K562 (cell line): ENCODE data around the gene SLC26A5. TPM values are rescaled to one million over a fixed set of nuclear protein-coding genes. Genes with fewer than 3 reads are reported as not detected.
A peak's percentile ranks its signal among the peaks of the same experiment; 100 is the strongest.

ENCODE experiments used
- BHLHE40 ChIP-seq: IDR thresholded peaks from 2 replicates; pipeline ENCODE4 v1.6.1; 2011; ENCODE audit warnings: low read length, improper control_type of control experiment
- CTCF ChIP-seq, 3 experiments: IDR thresholded peaks in 2 of 3; conservative IDR thresholded peaks in 1 of 3; 2 replicates each; pipeline ENCODE4 v1.5.1; 2011 to 2012; ENCODE audit warnings: low read length in 3 of 3, mild to moderate bottlenecking in 3 of 3, control low read depth in 2 of 3, improper control_type of control experiment in 1 of 3, inconsistent platforms in 1 of 3, low read depth in 1 of 3, mixed read lengths in 1 of 3, moderate library complexity in 1 of 3; ENCODE audit not compliant: insufficient read depth in 2 of 3
- CTCFL ChIP-seq: IDR thresholded peaks from 2 replicates; pipeline ENCODE4 v1.6.1; 2011; ENCODE audit warnings: borderline replicate concordance, low read depth, mild to moderate bottlenecking, moderate library complexity, low read length; ENCODE audit not compliant: insufficient read depth, poor library complexity, severe bottlenecking
- ETV6 ChIP-seq, 3 experiments: fragments of 150-350 bp in 1 of 3; sonication (generic) in 1 of 3; formaldehyde crosslinking in 1 of 3; IDR thresholded peaks; 2 replicates each; pipeline versions ENCODE4 v1.6.1 to v1.8.0; 2014 to 2022; ENCODE audit warnings: borderline replicate concordance in 2 of 3, low read depth in 2 of 3, antibody characterized with exemption in 1 of 3, low read length in 1 of 3, mild to moderate bottlenecking in 1 of 3, missing genetic modification reagents in 1 of 3
- FOXJ2 ChIP-seq: fragments of 200-800 bp; sonication (Bioruptor generic); IDR thresholded peaks from 2 replicates; pipeline ENCODE4 v1.6.1; 2016; ENCODE audit warnings: missing genetic modification characterization, missing compliant biosample characterization
- FOXJ3 ChIP-seq: sonication (generic); formaldehyde crosslinking; IDR thresholded peaks from 2 replicates; pipeline ENCODE4 v1.4.0; 2020; ENCODE audit warnings: mild to moderate bottlenecking, missing genetic modification reagents
- KDM2B ChIP-seq: fragments of 250-450 bp; sonication (Bioruptor Pico); IDR thresholded peaks from 2 replicates; pipeline ENCODE4 v1.8.0; 2021; ENCODE audit warnings: mild to moderate bottlenecking, moderate library complexity
- LCOR ChIP-seq: sonication (generic); formaldehyde crosslinking; IDR thresholded peaks from 2 replicates; pipeline ENCODE4 v1.8.0; 2022; ENCODE audit warnings: mild to moderate bottlenecking, missing genetic modification reagents
- RNF219 ChIP-seq: fragments of 250-450 bp; sonication (Bioruptor Pico); IDR thresholded peaks from 2 replicates; pipeline ENCODE4 v1.5.0; 2022; ENCODE audit warnings: mild to moderate bottlenecking
- SMARCA5 ChIP-seq: fragments of 450-650 bp; IDR thresholded peaks from 2 replicates; pipeline ENCODE4 v1.6.1; 2016
- TBL1XR1 ChIP-seq, 2 experiments: IDR thresholded peaks; 2 replicates each; pipeline ENCODE4 v1.6.1; 2012; ENCODE audit warnings: improper control_type of control experiment in 2 of 2, low read length in 2 of 2, mild to moderate bottlenecking in 1 of 2
- TRIM24 ChIP-seq, 2 experiments: fragments of 450-650 bp; IDR thresholded peaks; 2 replicates each; pipeline ENCODE4 v1.6.1; 2016
- polyA plus RNA-seq, 8 experiments: library from polyadenylated mRNA; depleted of rRNA in 4 of 8; stranded (reverse) in 5 of 8; unstranded in 3 of 8; fragments of >200 nt; fragmentation: Nextera tagmentation in 2 of 8; fragmentation: Illumina TruSeq in 1 of 8; extraction: Ambion mirVana in 2 of 8; extraction: Trizol in 1 of 8; gene quantifications; 2 replicates each; pipeline versions ENCODE4 v1.2.1 to v1.2.3, GENCODE V29; 2011 to 2014; ENCODE audit warnings: inconsistent platforms in 1 of 8, missing spikeins in 1 of 8
- total RNA-seq, 7 experiments: library from RNA; depleted of rRNA in 6 of 7; stranded (reverse); fragments of >200 nt in 6 of 7; fragmentation: Illumina TruSeq in 2 of 7; extraction: Trizol in 2 of 7; gene quantifications; 2 replicates each; pipeline versions ENCODE4 v1.2.1 to v1.2.3, GENCODE V29; 2011 to 2021; ENCODE audit warnings: low replicate concordance in 1 of 7
- TF ChIP-seq, protein P1 (sequence below): fragments of 450-650 bp; IDR thresholded peaks from 2 replicates; pipeline ENCODE4 v1.6.1; 2018; ENCODE audit warnings: mild to moderate bottlenecking, low read depth; ENCODE audit not compliant: partially characterized antibody
- TF ChIP-seq, protein P2 (sequence below): fragments of 250-450 bp; sonication (Bioruptor Pico); IDR thresholded peaks from 2 replicates; pipeline ENCODE4 v1.5.1; 2021; ENCODE audit warnings: mild to moderate bottlenecking
- TF ChIP-seq, protein P3 (sequence below): fragments of 450-650 bp; IDR thresholded peaks from 2 replicates; pipeline ENCODE4 v1.7.0; 2016; ENCODE audit warnings: borderline replicate concordance

Gene SLC26A5
- total and polyA plus RNA-seq, 9 of the 15 experiments (the other 6 are each of a cell fraction or from before 2014, with no cell fraction given): not detected

GRCh38 chr7:103344453-103345149, 101.4 kb downstream of the SLC26A5 start, which contains the start of gene DNAJC2 (continued):
- TF ChIP-seq CTCF (IDR thresholded peaks at IDR 0.05 in 2 of 3, conservative IDR thresholded peaks at IDR 0.05 in 1 of 3; ENCODE audit: insufficient read depth in 2 of 3, low read depth in 1 of 3, low read length in 3 of 3) (no peak), ETV6 (IDR thresholded peaks at IDR 0.05; ENCODE audit: borderline replicate concordance in 1 of 2, low read depth in 2 of 2, low read length in 1 of 2) (peak in 1 of 2 experiments; percentile 62; a peak in 2 of 4 replicates), ETV6 (CRISPR knock-in tag; IDR thresholded peaks at IDR 0.05; ENCODE audit: borderline replicate concordance) (no peak), FOXJ3 (CRISPR knock-in tag) (no peak), KDM2B (CRISPR knock-in tag) (no peak), LCOR (CRISPR knock-in tag) (no peak), TBL1XR1 (IDR thresholded peaks at IDR 0.05; ENCODE audit: low read length in 2 of 2) (no peak), FOXJ2 (no peak), BHLHE40 (peak; percentile 78), CTCFL (no peak), SMARCA5 (no peak), RNF219 (CRISPR knock-in tag) (no peak), TRIM24 (IDR thresholded peaks at IDR 0.05) (peak in 1 of 2 experiments; percentile 97; a peak in 2 of 4 replicates)
- TF ChIP-seq, protein P1, sequence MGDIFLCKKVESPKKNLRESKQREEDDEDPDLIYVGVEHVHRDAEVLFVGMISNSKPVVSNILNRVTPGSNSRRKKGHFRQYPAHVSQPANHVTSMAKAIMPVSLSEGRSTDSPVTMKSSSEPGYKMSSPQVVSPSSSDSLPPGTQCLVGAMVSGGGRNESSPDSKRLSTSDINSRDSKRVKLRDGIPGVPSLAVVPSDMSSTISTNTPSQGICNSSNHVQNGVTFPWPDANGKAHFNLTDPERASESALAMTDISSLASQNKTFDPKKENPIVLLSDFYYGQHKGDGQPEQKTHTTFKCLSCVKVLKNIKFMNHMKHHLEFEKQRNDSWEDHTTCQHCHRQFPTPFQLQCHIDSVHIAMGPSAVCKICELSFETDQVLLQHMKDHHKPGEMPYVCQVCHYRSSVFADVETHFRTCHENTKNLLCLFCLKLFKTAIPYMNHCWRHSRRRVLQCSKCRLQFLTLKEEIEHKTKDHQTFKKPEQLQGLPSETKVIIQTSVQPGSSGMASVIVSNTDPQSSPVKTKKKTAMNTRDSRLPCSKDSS: no peak
- TF ChIP-seq, protein P2, sequence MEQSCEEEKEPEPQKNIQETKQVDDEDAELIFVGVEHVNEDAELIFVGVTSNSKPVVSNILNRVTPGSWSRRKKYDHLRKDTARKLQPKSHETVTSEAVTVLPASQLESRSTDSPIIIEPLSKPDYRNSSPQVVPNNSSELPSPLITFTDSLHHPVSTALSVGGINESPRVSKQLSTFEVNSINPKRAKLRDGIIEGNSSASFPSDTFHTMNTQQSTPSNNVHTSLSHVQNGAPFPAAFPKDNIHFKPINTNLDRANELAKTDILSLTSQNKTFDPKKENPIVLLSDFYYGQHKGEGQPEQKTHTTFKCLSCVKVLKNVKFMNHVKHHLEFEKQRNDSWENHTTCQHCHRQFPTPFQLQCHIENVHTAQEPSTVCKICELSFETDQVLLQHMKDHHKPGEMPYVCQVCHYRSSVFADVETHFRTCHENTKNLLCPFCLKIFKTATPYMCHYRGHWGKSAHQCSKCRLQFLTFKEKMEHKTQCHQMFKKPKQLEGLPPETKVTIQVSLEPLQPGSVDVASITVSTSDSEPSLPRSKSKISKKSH (CRISPR knock-in tag): no peak
- TF ChIP-seq, protein P3, sequence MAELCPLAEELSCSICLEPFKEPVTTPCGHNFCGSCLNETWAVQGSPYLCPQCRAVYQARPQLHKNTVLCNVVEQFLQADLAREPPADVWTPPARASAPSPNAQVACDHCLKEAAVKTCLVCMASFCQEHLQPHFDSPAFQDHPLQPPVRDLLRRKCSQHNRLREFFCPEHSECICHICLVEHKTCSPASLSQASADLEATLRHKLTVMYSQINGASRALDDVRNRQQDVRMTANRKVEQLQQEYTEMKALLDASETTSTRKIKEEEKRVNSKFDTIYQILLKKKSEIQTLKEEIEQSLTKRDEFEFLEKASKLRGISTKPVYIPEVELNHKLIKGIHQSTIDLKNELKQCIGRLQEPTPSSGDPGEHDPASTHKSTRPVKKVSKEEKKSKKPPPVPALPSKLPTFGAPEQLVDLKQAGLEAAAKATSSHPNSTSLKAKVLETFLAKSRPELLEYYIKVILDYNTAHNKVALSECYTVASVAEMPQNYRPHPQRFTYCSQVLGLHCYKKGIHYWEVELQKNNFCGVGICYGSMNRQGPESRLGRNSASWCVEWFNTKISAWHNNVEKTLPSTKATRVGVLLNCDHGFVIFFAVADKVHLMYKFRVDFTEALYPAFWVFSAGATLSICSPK: no peak
